ENCODE results near the gene TPTE.
"Not testable (repeated sequence)": the region's sequence is repeated elsewhere in the genome, so short reads cannot be mapped to it uniquely, and the experiment has no call there.

- TF ChIP-seq POLR2A, CTCF (IDR thresholded peaks at IDR 0.05): not testable (repeated sequence)
These were observed 124.3 kb downstream of the TPTE start for GRCh38 chr21:10645667-10646066.

Measured in body of pancreas (tissue), 4 donors.